Activated CD8-positive, alpha-beta T cell treated with anti-CD3 and anti-CD28 coated beads, Interleukin-2, amount 10 ng/mL, durations not matched to agents 7 days and 5 days (primary cell): Measurements from ENCODE around the gene DUS1L. TPM values are rescaled to one million over a fixed set of nuclear protein-coding genes. Genes with fewer than 3 reads are reported as not detected.

Experiments
- ATAC-seq: fragments of 150-1000 bp; cut with Tn5 transposase; one replicate; pipeline ENCODE4 v1.10.0; 2021; ENCODE audit warnings: moderate library complexity
- CTCF ChIA-PET: fragments of 350-600 bp; sonication (Branson Sonifier 250); formaldehyde crosslinking; loops from one replicate; lab custom pipeline; 2021; ENCODE audit warnings: antibody characterized with exemption; lab: Charles Lee
- POLR2A ChIA-PET: fragments of 350-600 bp; sonication (Branson Sonifier 250); formaldehyde crosslinking; loops from one replicate; lab custom pipeline; 2021; ENCODE audit warnings: antibody characterized with exemption; lab: Charles Lee
- DNase-seq: peaks from one replicate; pipeline ENCODE4 v3.0.0-alpha.2; 2020
- H3K27ac Mint-ChIP-seq: one replicate; pipeline ENCODE4 v1.8.0; 2021; ENCODE audit warnings: mild to moderate bottlenecking, mixed read lengths
- H3K27me3 Mint-ChIP-seq: one replicate; pipeline ENCODE4 v1.8.0; 2021; ENCODE audit warnings: low read depth, mixed read lengths
- H3K36me3 Mint-ChIP-seq: one replicate; pipeline ENCODE4 v1.8.0; 2021; ENCODE audit warnings: low read depth, mixed read lengths
- H3K4me1 Mint-ChIP-seq: one replicate; pipeline ENCODE4 v1.8.0; 2021; ENCODE audit warnings: low read depth, mixed read lengths
- H3K4me3 Mint-ChIP-seq: one replicate; pipeline ENCODE4 v1.8.0; 2021; ENCODE audit warnings: mild to moderate bottlenecking, mixed read lengths
- H3K9me3 Mint-ChIP-seq: one replicate; pipeline ENCODE4 v1.8.0; 2022; ENCODE audit warnings: mixed read lengths; ENCODE audit not compliant: insufficient read depth
- total RNA-seq, 2 experiments: library from RNA; stranded (reverse); gene quantifications; one replicate each; pipeline ENCODE4 v1.2.3, GENCODE V29; 2021

Gene DUS1L
- total RNA-seq, 2 experiments from 2014 or later: 126 to 127 TPM

GRCh38 chr17:82012261-82012639, 53.4 kb downstream of the DUS1L start:
- CTCF ChIA-PET: interaction anchor here (1.7 kb wide), 1 partner anchor 53 kb away, joined by 5 read pairs; no protein-coding TSS in a partner anchor

GRCh38 chr17:82011617-82012187, 53.9 kb downstream of the DUS1L start:
- Mint-ChIP-seq H3K27me3 (no peaks in the 10 kb centered on the region), H3K36me3 (no peaks in the 10 kb centered on the region)
- POLR2A ChIA-PET: interaction anchor here (1.6 kb wide), 1 partner anchor 10 kb away, joined by 3 read pairs; no protein-coding TSS in a partner anchor

More at GRCh38 chr17:82012261-82012639, 53.4 kb downstream of the DUS1L start:
- Mint-ChIP-seq H3K4me1 (peaks cover 9% of the 10 kb centered on the region), H3K27ac (no peak overlapping the region), H3K9me3 (no peaks in the 10 kb centered on the region), H3K4me3 (no peak overlapping the region), H3K36me3 (no peaks in the 10 kb centered on the region), H3K27me3 (no peaks in the 10 kb centered on the region)
- POLR2A ChIA-PET: no interaction called here
- ATAC-seq (no peak), DNase-seq (no peak)

GRCh38 chr17:82010575-82011525, 54.8 kb downstream of the DUS1L start:
- Mint-ChIP-seq H3K4me3 (no peak overlapping the region), H3K27me3 (no peaks in the 10 kb centered on the region), H3K27ac (no peak overlapping the region), H3K9me3 (no peaks in the 10 kb centered on the region), H3K36me3 (no peaks in the 10 kb centered on the region), H3K4me1 (peaks cover 9% of the 10 kb centered on the region)
- POLR2A ChIA-PET: interaction anchor here (1.6 kb wide), 1 partner anchor 11 kb away, joined by 3 read pairs; no protein-coding TSS in a partner anchor
- ATAC-seq: no peak
- DNase-seq: no peak
- CTCF ChIA-PET: interaction anchor here (0.5 to 1.9 kb wide), 4 partner anchors 9 to 118 kb away, joined by 3 to 5 read pairs (median 3); partner anchors contain the start of gene DCXR

More at GRCh38 chr17:82011617-82012187, 53.9 kb downstream of the DUS1L start:
- DNase-seq (no peak), ATAC-seq (no peak)
- no peak overlapping the region for H3K27ac Mint-ChIP-seq
- no peaks in the 10 kb centered on the region for H3K9me3 Mint-ChIP-seq
- no peak overlapping the region for H3K4me3 Mint-ChIP-seq
- CTCF ChIA-PET: interaction anchor here (1.0 kb wide), 2 partner anchors 8 to 26 kb away, joined by 3 read pairs; partner anchors contain the start of gene DCXR
- H3K4me1 Mint-ChIP-seq: peaks cover 9% of the 10 kb centered on the region

GRCh38 chr17:82009413-82009812, 56.2 kb downstream of the DUS1L start:
- Mint-ChIP-seq H3K4me3 (no peak overlapping the region), H3K27me3 (no peaks in the 10 kb centered on the region), H3K9me3 (no peaks in the 10 kb centered on the region), H3K27ac (no peak overlapping the region), H3K36me3 (no peaks in the 10 kb centered on the region), H3K4me1 (peaks cover 9% of the 10 kb centered on the region)
- CTCF ChIA-PET: interaction anchor here (1.9 to 2.1 kb wide), 2 partner anchors 10 to 50 kb away, joined by 5 read pairs; no protein-coding TSS in a partner anchor
- DNase-seq (no peak), ATAC-seq (no peak)
- POLR2A ChIA-PET: interaction anchor here (0.6 to 0.9 kb wide), 3 partner anchors 8 to 12 kb away, joined by 3 to 4 read pairs (median 3); no protein-coding TSS in a partner anchor

- no peak for DNase-seq
- no peaks in the 10 kb centered on the region for H3K36me3 Mint-ChIP-seq
- H3K9me3 Mint-ChIP-seq: no peaks in the 10 kb centered on the region
- peaks cover 9% of the 10 kb centered on the region for H3K4me1 Mint-ChIP-seq
- H3K4me3 Mint-ChIP-seq: no peak overlapping the region
- ATAC-seq: no peak
- no peak overlapping the region for H3K27ac Mint-ChIP-seq
- ChIA-PET CTCF (interaction anchor here (1.9 to 2.1 kb wide), 2 partner anchors 11 to 50 kb away, joined by 5 read pairs; no protein-coding TSS in a partner anchor), POLR2A (interaction anchor here (0.8 to 0.9 kb wide), 2 partner anchors 11 to 13 kb away, joined by 3 to 4 read pairs; no protein-coding TSS in a partner anchor)
- no peaks in the 10 kb centered on the region for H3K27me3 Mint-ChIP-seq
Measured at GRCh38 chr17:82008941-82009405, 56.6 kb downstream of the DUS1L start.

- no peaks in the 10 kb centered on the region for H3K27me3 Mint-ChIP-seq
- ATAC-seq (no peak), DNase-seq (no peak)
- H3K36me3 Mint-ChIP-seq: no peaks in the 10 kb centered on the region
- H3K27ac Mint-ChIP-seq: no peak overlapping the region
- POLR2A ChIA-PET: interaction anchor here (0.9 kb wide), 1 partner anchor 11 kb away, joined by 3 read pairs; no protein-coding TSS in a partner anchor
- no peak overlapping the region for H3K4me3 Mint-ChIP-seq
- CTCF ChIA-PET: interaction anchor here (1.9 to 2.1 kb wide), 2 partner anchors 11 to 49 kb away, joined by 5 read pairs; no protein-coding TSS in a partner anchor
- no peaks in the 10 kb centered on the region for H3K9me3 Mint-ChIP-seq
- H3K4me1 Mint-ChIP-seq: peaks cover 9% of the 10 kb centered on the region
Measured at GRCh38 chr17:82008258-82008940, 57.2 kb downstream of the DUS1L start.

Other genes starting within 250 kb of the DUS1L start
- gene MCRIP1, start 232.5 kb downstream of the DUS1L start, total RNA-seq: 10 to 100 TPM; 42.3 to 43.0 TPM
- gene PPP1R27, start 230.8 kb downstream of the DUS1L start, total RNA-seq: not detected
- 100 to 1,000 TPM; 474 to 498 TPM for gene P4HB, start 205.3 kb downstream of the DUS1L start, total RNA-seq
- 100 to 1,000 TPM; 756 to 778 TPM for gene ARHGDIA, start 194.5 kb downstream of the DUS1L start, total RNA-seq
- 100 to 1,000 TPM; 269 to 273 TPM for gene ALYREF, start 174.2 kb downstream of the DUS1L start, total RNA-seq
- 100 to 1,000 TPM; 122 TPM for gene ANAPC11, start 174.1 kb downstream of the DUS1L start, total RNA-seq
- under 1 TPM; 0.18 to 0.55 TPM for gene NPB, start 163.6 kb downstream of the DUS1L start, total RNA-seq
- 10 to 100 TPM; 48.6 to 50.4 TPM for gene PCYT2, start 154.4 kb downstream of the DUS1L start, total RNA-seq
- 10 to 100 TPM; 55.0 to 63.4 TPM for gene SIRT7, start 147.6 kb downstream of the DUS1L start, total RNA-seq
- gene MAFG, start 138.1 kb downstream of the DUS1L start, total RNA-seq: 10 to 100 TPM; 14.0 to 16.5 TPM
- gene PYCR1, start 128.5 kb downstream of the DUS1L start, total RNA-seq: 10 to 100 TPM; 35.5 to 38.1 TPM
- not detected for gene MYADML2, start 118.6 kb downstream of the DUS1L start, total RNA-seq
- gene NOTUM, start 104.6 kb downstream of the DUS1L start, total RNA-seq: under 1 TPM; 0.29 to 0.42 TPM
- gene ASPSCR1, start 88.2 kb downstream of the DUS1L start, total RNA-seq: 10 to 100 TPM; 27.0 to 33.7 TPM
- gene CENPX, start 42.9 kb downstream of the DUS1L start, total RNA-seq: 10 to 100 TPM; 86.7 to 87.7 TPM
- 10 to 100 TPM; 58.3 to 58.9 TPM for gene LRRC45, start 42.5 kb downstream of the DUS1L start, total RNA-seq
- gene RAC3, start 34.1 kb downstream of the DUS1L start, total RNA-seq: 10 to 100 TPM; 12.9 to 13.1 TPM
- 100 to 1,000 TPM; 141 TPM for gene DCXR, start 28.1 kb downstream of the DUS1L start, total RNA-seq
- 10 to 100 TPM; 19.4 to 20.8 TPM for gene RFNG, start 14.0 kb downstream of the DUS1L start, total RNA-seq
- gene GPS1, start 13.9 kb downstream of the DUS1L start, total RNA-seq: 100 to 1,000 TPM in 1 of 2 experiments, 10 to 100 TPM in 1; 97.6 to 104 TPM
- gene FASN, start 32.4 kb upstream of the DUS1L start, total RNA-seq: 100 to 1,000 TPM; 255 to 261 TPM
- 10 to 100 TPM; 78.3 to 84.7 TPM for gene CCDC57, start 147.0 kb upstream of the DUS1L start, total RNA-seq
- 100 to 1,000 TPM; 257 to 264 TPM for gene SLC16A3, start 163.2 kb upstream of the DUS1L start, total RNA-seq
- gene CSNK1D, start 207.9 kb upstream of the DUS1L start, total RNA-seq: 100 to 1,000 TPM in 1 of 2 experiments, 10 to 100 TPM in 1; 99.5 to 111 TPM